ENCODE results near the gene SH3PXD2A.

Gene SH3PXD2A

GRCh38 chr10:103548581-103549348 is 306.6 kb downstream of the SH3PXD2A start:
- no peak for TF ChIP-seq CTCF (IDR thresholded peaks at IDR 0.05)

DNA sequence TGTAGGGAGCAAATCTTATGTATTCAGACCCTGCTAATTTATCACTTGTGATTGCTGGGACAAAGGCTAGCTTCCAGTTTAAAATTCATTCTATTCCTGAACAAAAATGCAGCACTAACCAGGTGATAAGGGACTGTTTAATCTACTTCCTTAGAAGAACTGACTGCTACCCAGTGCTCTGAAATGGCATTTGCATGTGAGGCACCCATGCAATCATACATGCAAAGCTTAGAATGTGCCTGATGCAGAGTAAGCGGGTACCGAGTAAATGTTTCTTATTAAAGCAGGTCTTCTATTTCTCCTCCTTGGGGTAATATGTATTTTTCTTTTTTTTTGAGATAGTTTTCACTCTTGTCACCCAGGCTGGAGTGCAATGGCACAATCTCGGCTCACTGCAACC is 307.4 kb downstream of the SH3PXD2A start:
- TF ChIP-seq CTCF (IDR thresholded peaks at IDR 0.05): no peak

DNA sequence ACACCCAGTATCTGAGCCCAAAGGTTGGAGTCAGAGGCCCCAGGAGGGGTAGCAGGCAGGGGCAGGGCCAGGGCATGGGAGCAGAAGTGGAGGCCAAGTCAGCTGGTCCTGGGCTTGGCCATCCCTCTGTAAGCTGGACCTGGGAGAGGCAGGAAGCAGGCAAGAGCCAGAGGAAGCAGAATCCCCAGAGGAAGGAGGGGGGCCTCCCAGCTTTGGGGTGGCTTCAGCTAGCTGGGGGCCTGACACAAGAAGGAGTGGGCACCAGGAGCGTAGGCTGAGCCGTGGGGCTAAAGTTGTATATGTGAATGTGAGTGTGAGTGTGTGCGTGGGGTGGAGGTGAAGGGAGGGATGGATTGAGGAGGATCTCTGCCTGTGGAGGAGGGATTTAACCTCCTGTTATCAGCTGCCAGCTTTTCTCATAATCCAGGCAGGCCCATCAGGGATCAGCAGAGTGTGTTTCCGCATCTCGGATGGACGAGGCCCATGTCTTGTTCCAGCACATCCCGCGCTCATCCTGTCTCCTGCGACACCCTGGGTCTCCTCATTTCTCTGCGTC is 307.9 kb downstream of the SH3PXD2A start:
- no peak for TF ChIP-seq CTCF (IDR thresholded peaks at IDR 0.05)

DNA sequence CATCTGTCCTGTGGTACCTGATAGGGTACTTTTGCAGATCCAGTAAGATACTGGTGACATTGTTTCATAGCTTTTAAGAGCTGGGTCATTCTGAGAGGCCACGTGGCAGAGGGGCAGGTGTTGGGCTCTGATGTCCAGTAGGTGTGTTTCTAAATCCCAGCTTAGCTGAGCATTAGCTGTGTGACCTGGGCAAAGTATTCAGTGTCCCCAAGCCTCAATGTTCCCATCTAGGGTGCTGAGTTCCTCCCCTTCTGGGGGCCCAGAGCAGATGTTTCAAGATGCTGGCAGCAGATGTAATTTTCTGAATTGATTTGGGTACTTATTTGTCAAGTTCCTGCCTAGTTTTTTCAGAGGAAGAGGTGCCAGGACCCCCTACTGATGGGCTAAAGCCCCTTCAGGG is 309.0 kb downstream of the SH3PXD2A start:
- no peak for TF ChIP-seq CTCF (IDR thresholded peaks at IDR 0.05)

GRCh38 chr10:103545771-103546281 is 309.6 kb downstream of the SH3PXD2A start:
- no peak for TF ChIP-seq CTCF (IDR thresholded peaks at IDR 0.05)

- no peak for TF ChIP-seq CTCF (IDR thresholded peaks at IDR 0.05)
Observed at GRCh38 chr10:103545366-103545765, 310.0 kb downstream of the SH3PXD2A start.

- no peak for TF ChIP-seq CTCF (IDR thresholded peaks at IDR 0.05)
Observed at GRCh38 chr10:103544657-103545310, 310.6 kb downstream of the SH3PXD2A start.
